GM18870 (cell line): ENCODE measurements around the gene CACUL1.
"Not testable (repeated sequence)": the region's sequence is repeated elsewhere in the genome, so short reads cannot be mapped to it uniquely, and the experiment has no call there.

Source experiments
- ATAC-seq: cut with Tn5 transposase; IDR thresholded peaks from one replicate; pipeline ENCODE4 v1.9.1; 2021; ENCODE audit warnings: moderate library complexity; ENCODE audit not compliant: unreplicated experiment

CACUL1 gene

GRCh38 chr10:118754556-118755423, at the start of gene CACUL1:
TSS of gene CACUL1 (minus strand) at chr10:118754970. CDS start at chr10:118754762, 208 bp downstream.
- ATAC-seq = peak; percentile 93

- no peak for ATAC-seq
Observed at GRCh38 chr10:118804262-118804773, 49.5 kb upstream of the CACUL1 start.

GRCh38 chr10:118802126-118802793, 47.5 kb upstream of the CACUL1 start:
- ATAC-seq = no peak

- no peak for ATAC-seq
Observed at GRCh38 chr10:118800920-118801319, 46.1 kb upstream of the CACUL1 start.

GRCh38 chr10:118799777-118800176, 45.0 kb upstream of the CACUL1 start:
- no peak for ATAC-seq

GRCh38 chr10:118798231-118798662, 43.5 kb upstream of the CACUL1 start:
- no peak for ATAC-seq

- ATAC-seq = not testable (repeated sequence)
Observed at GRCh38 chr10:118794971-118795370, 40.2 kb upstream of the CACUL1 start.

GRCh38 chr10:118793545-118793944, 38.8 kb upstream of the CACUL1 start:
- ATAC-seq = no peak

- no peak for ATAC-seq
Observed at GRCh38 chr10:118792526-118792925, 37.8 kb upstream of the CACUL1 start.

- no peak for ATAC-seq
Observed at GRCh38 chr10:118790058-118790457, 35.3 kb upstream of the CACUL1 start.

- no peak for ATAC-seq
Observed at GRCh38 chr10:118785551-118785950, 30.8 kb upstream of the CACUL1 start.

GRCh38 chr10:118783776-118784545, 29.2 kb upstream of the CACUL1 start:
- ATAC-seq = no peak

GRCh38 chr10:118782916-118783465, 28.2 kb upstream of the CACUL1 start:
- ATAC-seq = not testable (repeated sequence)

- ATAC-seq = no peak
Observed at GRCh38 chr10:118781541-118781940, 26.8 kb upstream of the CACUL1 start.

- no peak for ATAC-seq
Observed at GRCh38 chr10:118778727-118779126, 24.0 kb upstream of the CACUL1 start.

GRCh38 chr10:118776960-118777359, 22.2 kb upstream of the CACUL1 start:
- no peak for ATAC-seq

- ATAC-seq = no peak
Observed at GRCh38 chr10:118776033-118776432, 21.3 kb upstream of the CACUL1 start.

- ATAC-seq = no peak
Observed at GRCh38 chr10:118775478-118775877, 20.7 kb upstream of the CACUL1 start.

- no peak for ATAC-seq
Observed at GRCh38 chr10:118773041-118773440, 18.3 kb upstream of the CACUL1 start.

GRCh38 chr10:118771976-118772375, 17.2 kb upstream of the CACUL1 start:
- no peak for ATAC-seq
